IMR-90 (cell line): ENCODE results near the gene MYH11.
A peak's percentile ranks its signal among the peaks of the same experiment; 100 is the strongest.

Experiments
- BHLHE40 ChIP-seq: fragments of 150-350 bp; IDR thresholded peaks from 2 replicates; pipeline ENCODE4 v1.6.1; 2016; ENCODE audit warnings: mild to moderate bottlenecking, low read depth, low read length
- CEBPB ChIP-seq: IDR thresholded peaks from 2 replicates; pipeline ENCODE4 v1.6.1; 2012; ENCODE audit warnings: low read depth, low read length, improper control_type of control experiment
- FOS ChIP-seq: fragments of 150-350 bp; IDR thresholded peaks from 2 replicates; pipeline ENCODE4 v1.6.1; 2016; ENCODE audit warnings: low read depth, low read length
- MAFK ChIP-seq: IDR thresholded peaks from 2 replicates; pipeline ENCODE4 v1.6.1; 2012; ENCODE audit warnings: low read depth, low read length, improper control_type of control experiment
- MXI1 ChIP-seq: IDR thresholded peaks from 2 replicates; pipeline ENCODE4 v1.6.1; 2012; ENCODE audit warnings: low read depth, mild to moderate bottlenecking, low read length, moderate library complexity, borderline replicate concordance
- POLR2A ChIP-seq: IDR thresholded peaks from 2 replicates; pipeline ENCODE4 v1.6.1; 2012; ENCODE audit warnings: mild to moderate bottlenecking, low read depth, low read length
- RAD21 ChIP-seq: IDR thresholded peaks from 2 replicates; pipeline ENCODE4 v1.6.1; 2012; ENCODE audit warnings: low read length, improper control_type of control experiment
- RCOR1 ChIP-seq: IDR thresholded peaks from 2 replicates; pipeline ENCODE4 v1.6.1; 2012; ENCODE audit warnings: mild to moderate bottlenecking, low read length, improper control_type of control experiment; ENCODE audit not compliant: insufficient replicate concordance
- RFX5 ChIP-seq: IDR thresholded peaks from 2 replicates; pipeline ENCODE4 v1.8.0; 2012; ENCODE audit warnings: low read depth, mild to moderate bottlenecking, low read length, moderate library complexity
- SMC3 ChIP-seq: fragments of 150-350 bp; IDR thresholded peaks from 2 replicates; pipeline ENCODE4 v1.6.1; 2016; ENCODE audit warnings: low read depth, mild to moderate bottlenecking, antibody characterized with exemption, low read length, moderate library complexity
- TF ChIP-seq, protein P1 (sequence below): conservative IDR thresholded peaks from 2 replicates; pipeline ENCODE4 v1.5.1; 2012; ENCODE audit warnings: mild to moderate bottlenecking, low read depth, low read length, improper control_type of control experiment
- TF ChIP-seq, protein P2 (sequence below): fragments of 150-350 bp; IDR thresholded peaks from 2 replicates; pipeline ENCODE4 v1.6.1; 2017; ENCODE audit warnings: mild to moderate bottlenecking, antibody characterized with exemption, low read length, low read depth

GRCh38 chr16:15899538-15900100, 42.8 kb upstream of the MYH11 start:
- peak; percentile 46; the same call in 1 of the 2 replicates for TF ChIP-seq CEBPB
- no peak for TF ChIP-seq RCOR1
- TF ChIP-seq, protein P1, sequence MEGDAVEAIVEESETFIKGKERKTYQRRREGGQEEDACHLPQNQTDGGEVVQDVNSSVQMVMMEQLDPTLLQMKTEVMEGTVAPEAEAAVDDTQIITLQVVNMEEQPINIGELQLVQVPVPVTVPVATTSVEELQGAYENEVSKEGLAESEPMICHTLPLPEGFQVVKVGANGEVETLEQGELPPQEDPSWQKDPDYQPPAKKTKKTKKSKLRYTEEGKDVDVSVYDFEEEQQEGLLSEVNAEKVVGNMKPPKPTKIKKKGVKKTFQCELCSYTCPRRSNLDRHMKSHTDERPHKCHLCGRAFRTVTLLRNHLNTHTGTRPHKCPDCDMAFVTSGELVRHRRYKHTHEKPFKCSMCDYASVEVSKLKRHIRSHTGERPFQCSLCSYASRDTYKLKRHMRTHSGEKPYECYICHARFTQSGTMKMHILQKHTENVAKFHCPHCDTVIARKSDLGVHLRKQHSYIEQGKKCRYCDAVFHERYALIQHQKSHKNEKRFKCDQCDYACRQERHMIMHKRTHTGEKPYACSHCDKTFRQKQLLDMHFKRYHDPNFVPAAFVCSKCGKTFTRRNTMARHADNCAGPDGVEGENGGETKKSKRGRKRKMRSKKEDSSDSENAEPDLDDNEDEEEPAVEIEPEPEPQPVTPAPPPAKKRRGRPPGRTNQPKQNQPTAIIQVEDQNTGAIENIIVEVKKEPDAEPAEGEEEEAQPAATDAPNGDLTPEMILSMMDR, result no peak
- no peak for TF ChIP-seq MXI1
- TF ChIP-seq BHLHE40, result 0 out of 2 replicates have a peak, but pooled peaks have one; percentile 12
- no peak for TF ChIP-seq RAD21
- no peak for TF ChIP-seq MAFK
- TF ChIP-seq, protein P2, sequence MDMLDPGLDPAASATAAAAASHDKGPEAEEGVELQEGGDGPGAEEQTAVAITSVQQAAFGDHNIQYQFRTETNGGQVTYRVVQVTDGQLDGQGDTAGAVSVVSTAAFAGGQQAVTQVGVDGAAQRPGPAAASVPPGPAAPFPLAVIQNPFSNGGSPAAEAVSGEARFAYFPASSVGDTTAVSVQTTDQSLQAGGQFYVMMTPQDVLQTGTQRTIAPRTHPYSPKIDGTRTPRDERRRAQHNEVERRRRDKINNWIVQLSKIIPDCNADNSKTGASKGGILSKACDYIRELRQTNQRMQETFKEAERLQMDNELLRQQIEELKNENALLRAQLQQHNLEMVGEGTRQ, result no peak
- no peak for TF ChIP-seq SMC3
- no peak for TF ChIP-seq POLR2A
- TF ChIP-seq FOS, result peak; percentile 84
- no peak for TF ChIP-seq RFX5
